CD4-positive, alpha-beta T cell treated with Interleukin-17A for 1 hour (primary cell): ENCODE measurements around the gene PPP2R2B.

Experiments
- DNase-seq: peaks from one replicate; pipeline ENCODE4 v3.0.0-alpha.2; 2020

PPP2R2B gene

DNA sequence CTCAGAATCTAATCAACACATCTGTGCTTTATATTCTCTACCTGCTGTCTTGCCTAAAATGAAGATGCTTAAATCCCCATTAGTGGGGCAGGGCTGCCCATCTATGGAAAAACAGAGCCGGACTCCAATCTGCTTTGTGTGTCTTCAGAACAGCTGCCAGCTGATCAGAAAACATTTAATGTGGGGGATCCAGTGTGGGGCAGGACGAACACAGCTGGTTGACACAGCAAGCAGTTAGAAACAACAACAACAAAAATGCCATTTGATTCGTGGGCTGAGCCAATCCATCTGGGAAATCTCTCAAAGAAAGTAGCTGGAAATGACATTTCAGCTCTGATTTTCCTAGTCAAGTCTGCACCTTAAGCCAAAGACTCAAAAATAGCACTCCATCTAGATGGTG lies 99.8 kb downstream of the PPP2R2B start:
- no peak for DNase-seq

- DNase-seq, result no peak
Measured at GRCh38 chr5:146778261-146778660, 100.3 kb downstream of the PPP2R2B start.

GRCh38 chr5:146772881-146773466 lies 105.6 kb downstream of the PPP2R2B start:
- DNase-seq, result no peak

- no peak for DNase-seq
Measured at GRCh38 chr5:146770980-146771379, 107.6 kb downstream of the PPP2R2B start.

- DNase-seq, result no peak
Measured at GRCh38 chr5:146770546-146770945, 108.0 kb downstream of the PPP2R2B start.

- DNase-seq, result no peak
Measured at GRCh38 chr5:146767534-146767933, 111.0 kb downstream of the PPP2R2B start.

GRCh38 chr5:146766013-146766412 lies 112.5 kb downstream of the PPP2R2B start:
- DNase-seq, result no peak

DNA sequence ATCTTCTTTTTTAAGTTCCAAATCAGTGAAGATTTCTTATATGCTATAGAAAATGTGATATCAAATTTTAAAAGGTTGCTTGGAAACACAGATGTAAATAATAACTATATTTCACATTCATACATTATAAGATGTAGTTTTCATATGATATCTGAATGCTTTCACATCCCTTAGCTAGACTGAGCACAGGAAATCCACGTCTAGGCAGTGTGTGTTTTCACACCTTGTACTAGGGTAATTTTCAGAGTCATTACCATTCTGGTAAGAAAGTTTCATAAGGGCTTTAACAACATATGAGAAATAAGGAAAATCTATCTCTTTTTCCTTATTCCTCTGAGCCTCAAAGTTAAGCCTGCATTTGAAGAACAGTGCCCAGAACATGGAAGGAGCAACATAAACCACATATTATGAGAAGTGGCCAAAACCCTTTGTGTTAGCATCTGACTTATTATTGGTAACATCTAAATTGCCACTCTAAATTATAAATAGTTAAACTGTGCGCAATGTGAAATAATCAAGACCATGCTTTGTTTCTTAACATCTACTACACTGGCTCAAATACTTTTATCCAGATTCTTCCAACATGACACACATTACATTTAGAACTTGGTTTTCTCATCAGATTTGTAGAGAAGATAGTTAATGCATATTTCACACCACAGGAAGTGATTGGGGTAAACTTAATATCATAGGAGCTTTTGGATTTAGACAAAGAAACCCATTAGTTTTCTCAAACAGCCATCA lies 113.3 kb downstream of the PPP2R2B start:
- peak; percentile 51 for DNase-seq

DNA sequence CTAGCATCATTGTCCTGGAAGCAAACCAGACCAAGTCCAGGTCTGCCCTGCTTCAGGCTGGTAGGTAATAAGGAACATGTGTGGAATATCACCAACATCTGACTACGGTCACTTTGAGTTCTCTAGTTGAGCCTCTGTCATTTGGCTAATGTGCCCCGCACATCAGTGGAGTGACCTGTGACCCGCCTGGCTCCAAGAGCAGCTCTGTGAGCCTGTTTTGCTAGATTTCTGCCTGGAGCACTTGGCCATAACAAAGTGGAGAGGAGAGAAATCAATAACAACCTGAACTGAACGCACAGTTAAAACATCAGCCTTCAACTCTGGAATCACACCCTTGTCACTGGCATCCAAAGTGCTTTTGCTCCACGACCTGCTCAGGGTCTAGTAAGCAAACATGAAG lies 115.7 kb downstream of the PPP2R2B start:
- no peak for DNase-seq

DNA sequence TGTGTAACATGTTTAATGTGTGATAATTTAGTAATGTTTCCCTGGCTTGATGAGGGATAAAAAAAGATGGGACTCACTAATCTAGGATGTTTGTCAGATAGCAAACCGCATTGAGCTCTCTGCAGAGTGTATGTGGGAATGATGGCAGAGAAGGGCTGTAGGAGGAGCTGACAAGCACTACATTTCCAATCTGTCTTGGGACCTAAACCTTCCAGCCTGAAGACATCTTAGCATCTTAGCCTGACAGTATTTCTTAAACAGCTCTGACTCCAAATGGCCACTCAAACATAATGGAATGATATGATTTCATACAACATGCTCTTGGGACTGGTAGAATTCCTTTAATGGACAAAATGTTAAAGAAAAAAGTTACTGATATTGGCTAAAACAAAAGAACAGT lies 116.7 kb downstream of the PPP2R2B start:
- DNase-seq, result no peak

GRCh38 chr5:146758938-146759337 lies 119.6 kb downstream of the PPP2R2B start:
- no peak for DNase-seq

- no peak for DNase-seq
Measured at GRCh38 chr5:146758076-146758475, 120.5 kb downstream of the PPP2R2B start.

DNA sequence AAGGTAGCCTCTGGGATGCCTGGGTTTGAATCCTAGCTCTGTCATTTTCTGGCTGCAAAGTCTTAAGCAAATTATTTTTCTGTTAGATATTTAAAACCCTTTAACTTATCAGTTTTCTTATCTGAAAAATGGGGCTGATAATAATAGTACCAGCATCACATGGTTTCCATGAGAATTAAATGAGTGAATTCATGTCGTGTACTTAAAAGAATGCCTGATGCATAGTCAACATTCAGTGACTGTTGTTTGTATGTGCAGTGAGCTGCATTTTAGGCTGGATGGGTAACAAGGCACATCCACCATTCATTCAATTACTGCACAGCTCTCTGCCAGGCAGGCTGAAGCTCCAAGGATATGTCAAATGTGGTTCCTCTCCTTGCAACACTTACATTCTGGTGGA lies 122.0 kb downstream of the PPP2R2B start:
- no peak for DNase-seq

DNA sequence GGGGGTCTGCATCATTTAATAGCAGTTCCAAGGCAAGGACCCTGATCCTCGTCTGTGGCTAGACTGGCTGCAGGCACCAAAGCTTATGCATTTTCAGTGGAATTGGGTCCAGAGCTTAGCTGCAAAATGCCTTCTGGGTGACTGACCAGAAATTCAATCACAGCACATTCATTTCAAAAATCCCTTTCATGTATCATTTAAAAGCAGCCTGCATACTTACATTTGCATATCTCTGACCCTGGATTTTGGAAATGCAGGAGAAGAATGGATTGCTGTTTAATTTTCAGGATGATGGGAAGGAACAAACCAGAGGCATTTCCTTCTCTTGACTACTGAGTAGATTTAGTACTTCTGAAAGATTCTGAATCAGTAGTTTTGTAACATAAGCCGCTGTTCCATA lies 122.8 kb downstream of the PPP2R2B start:
- DNase-seq, result no peak

GRCh38 chr5:146754621-146755020 lies 123.9 kb downstream of the PPP2R2B start:
- DNase-seq, result no peak

DNA sequence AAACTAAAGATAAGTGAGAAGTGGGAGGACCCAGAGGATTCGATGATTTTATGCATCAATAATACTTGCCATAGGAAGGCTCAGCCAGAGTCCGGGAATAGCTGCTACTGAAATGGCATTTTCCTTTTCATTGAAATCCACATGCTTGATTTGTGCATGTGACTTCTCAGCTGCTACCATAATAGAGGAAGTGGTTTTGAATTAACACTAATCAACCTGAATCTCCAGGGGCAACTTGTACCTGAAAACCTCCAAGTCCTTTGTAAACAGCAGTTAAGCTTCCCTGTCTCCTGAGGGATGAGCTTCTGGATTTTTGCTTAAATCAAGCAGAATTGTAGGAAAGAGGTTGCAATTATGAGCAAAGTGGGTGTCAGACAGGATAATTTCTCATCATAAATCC lies 124.9 kb downstream of the PPP2R2B start:
- peak; percentile 29 for DNase-seq

DNA sequence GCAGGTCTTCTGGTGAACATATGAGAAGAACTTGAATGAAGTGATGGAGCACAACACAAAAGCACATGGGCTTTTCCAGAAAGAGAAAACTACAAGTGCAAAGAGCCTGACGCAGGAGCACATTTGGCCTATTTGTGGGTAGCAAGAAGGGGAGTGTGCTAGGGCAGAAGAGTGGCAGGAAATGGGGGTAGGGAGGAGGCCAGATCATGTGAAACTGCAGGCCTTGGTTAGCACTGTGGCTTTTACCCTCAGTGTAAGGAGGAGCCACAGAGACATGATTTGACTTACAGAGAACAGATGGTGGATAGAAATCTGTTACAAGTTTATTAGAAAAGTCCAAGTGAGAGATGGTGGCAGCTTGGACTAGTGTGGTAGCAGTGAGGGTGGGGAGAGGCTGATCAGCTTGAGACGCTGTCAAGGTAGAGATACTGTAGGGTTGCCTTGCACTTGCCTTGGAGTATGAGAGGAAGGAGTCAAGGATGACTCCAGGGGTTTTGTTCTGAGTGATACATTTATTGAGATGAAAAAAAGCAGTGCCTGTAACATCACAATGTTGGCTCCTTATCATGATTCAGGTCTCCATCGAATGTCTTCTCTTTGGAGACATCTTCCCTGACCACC lies 126.7 kb downstream of the PPP2R2B start:
- DNase-seq, result peak; percentile 79

- no peak for DNase-seq
Measured at GRCh38 chr5:146751054-146751453, 127.5 kb downstream of the PPP2R2B start.

GRCh38 chr5:146748533-146748932 lies 130.0 kb downstream of the PPP2R2B start:
- no peak for DNase-seq

GRCh38 chr5:146745931-146746577 lies 132.5 kb downstream of the PPP2R2B start:
- no peak for DNase-seq

GRCh38 chr5:146744068-146744745 lies 134.3 kb downstream of the PPP2R2B start:
- no peak for DNase-seq

GRCh38 chr5:146734936-146735577 lies 143.5 kb downstream of the PPP2R2B start:
- no peak for DNase-seq

- DNase-seq, result no peak
Measured at GRCh38 chr5:146732962-146733361, 145.6 kb downstream of the PPP2R2B start.
